Measurements from ENCODE around the gene FLRT2. TPM values are rescaled to one million over a fixed set of nuclear protein-coding genes. Genes with fewer than 3 reads are reported as not detected.

The FLRT2 gene
- total RNA-seq, 2 experiments from 2014 or later: not detected

GRCh38 chr14:85535991-85536832 is 6.3 kb downstream of the FLRT2 start:
- Mint-ChIP-seq H3K4me3 (no peak overlapping the region), H3K27ac (no peak overlapping the region), H3K27me3 (peaks cover 57% of the 10 kb centered on the region), H3K4me1 (peaks cover 9% of the 10 kb centered on the region), H3K36me3 (no peaks in the 10 kb centered on the region), H3K9me3 (peaks cover 1% of the 10 kb centered on the region)
- no peak for DNase-seq

GRCh38 chr14:85536833-85537190 is 6.9 kb downstream of the FLRT2 start:
- no peak overlapping the region for H3K27ac Mint-ChIP-seq
- peaks cover 51% of the 10 kb centered on the region for H3K27me3 Mint-ChIP-seq
- no peak overlapping the region for H3K4me3 Mint-ChIP-seq
- DNase-seq: no peak
- peaks cover 9% of the 10 kb centered on the region for H3K4me1 Mint-ChIP-seq
- H3K9me3 Mint-ChIP-seq: peaks cover 1% of the 10 kb centered on the region
- no peaks in the 10 kb centered on the region for H3K36me3 Mint-ChIP-seq

GRCh38 chr14:85537526-85537925 is 7.6 kb downstream of the FLRT2 start:
- peaks cover 4% of the 10 kb centered on the region for H3K4me1 Mint-ChIP-seq
- H3K27me3 Mint-ChIP-seq: peaks cover 44% of the 10 kb centered on the region
- no peak overlapping the region for H3K27ac Mint-ChIP-seq
- peaks cover 1% of the 10 kb centered on the region for H3K9me3 Mint-ChIP-seq
- H3K4me3 Mint-ChIP-seq: no peak overlapping the region
- no peaks in the 10 kb centered on the region for H3K36me3 Mint-ChIP-seq
- DNase-seq: no peak

GRCh38 chr14:85538636-85539035 is 8.7 kb downstream of the FLRT2 start:
- Mint-ChIP-seq H3K9me3 (peaks cover 1% of the 10 kb centered on the region), H3K27ac (no peak overlapping the region), H3K4me3 (no peak overlapping the region), H3K36me3 (no peaks in the 10 kb centered on the region), H3K4me1 (no peaks in the 10 kb centered on the region), H3K27me3 (peaks cover 36% of the 10 kb centered on the region)
- no peak for DNase-seq

GRCh38 chr14:85539510-85539909 is 9.6 kb downstream of the FLRT2 start:
- Mint-ChIP-seq H3K27me3 (peaks cover 28% of the 10 kb centered on the region), H3K9me3 (peaks cover 1% of the 10 kb centered on the region), H3K36me3 (no peaks in the 10 kb centered on the region), H3K27ac (no peak overlapping the region), H3K4me3 (no peak overlapping the region), H3K4me1 (no peaks in the 10 kb centered on the region)
- DNase-seq: no peak

GRCh38 chr14:85542623-85543022 is 12.7 kb downstream of the FLRT2 start:
- H3K27me3 Mint-ChIP-seq: peaks cover 7% of the 10 kb centered on the region
- no peak for DNase-seq
- no peak overlapping the region for H3K4me3 Mint-ChIP-seq
- H3K9me3 Mint-ChIP-seq: no peaks in the 10 kb centered on the region
- H3K27ac Mint-ChIP-seq: no peak overlapping the region
- no peaks in the 10 kb centered on the region for H3K4me1 Mint-ChIP-seq
- no peaks in the 10 kb centered on the region for H3K36me3 Mint-ChIP-seq

GRCh38 chr14:85545738-85546137 is 15.8 kb downstream of the FLRT2 start:
- Mint-ChIP-seq H3K36me3 (no peaks in the 10 kb centered on the region), H3K27me3 (no peaks in the 10 kb centered on the region), H3K27ac (no peak overlapping the region), H3K9me3 (no peaks in the 10 kb centered on the region), H3K4me3 (no peak overlapping the region), H3K4me1 (no peaks in the 10 kb centered on the region)
- DNase-seq: no peak

- no peak for DNase-seq
- Mint-ChIP-seq H3K4me1 (no peaks in the 10 kb centered on the region), H3K9me3 (no peaks in the 10 kb centered on the region), H3K36me3 (no peaks in the 10 kb centered on the region), H3K27me3 (no peaks in the 10 kb centered on the region), H3K27ac (no peak overlapping the region), H3K4me3 (no peak overlapping the region)
Observed at GRCh38 chr14:85546390-85546789, 16.4 kb downstream of the FLRT2 start.

GRCh38 chr14:85549697-85550096 is 19.8 kb downstream of the FLRT2 start:
- Mint-ChIP-seq H3K4me1 (no peaks in the 10 kb centered on the region), H3K27me3 (no peaks in the 10 kb centered on the region), H3K4me3 (no peak overlapping the region), H3K9me3 (no peaks in the 10 kb centered on the region), H3K27ac (no peak overlapping the region), H3K36me3 (no peaks in the 10 kb centered on the region)
- DNase-seq: no peak

- H3K9me3 Mint-ChIP-seq: no peaks in the 10 kb centered on the region
- H3K27ac Mint-ChIP-seq: no peak overlapping the region
- no peaks in the 10 kb centered on the region for H3K36me3 Mint-ChIP-seq
- H3K27me3 Mint-ChIP-seq: no peaks in the 10 kb centered on the region
- DNase-seq: no peak
- no peaks in the 10 kb centered on the region for H3K4me1 Mint-ChIP-seq
- no peak overlapping the region for H3K4me3 Mint-ChIP-seq
Observed at GRCh38 chr14:85554106-85554505, 24.2 kb downstream of the FLRT2 start.

- H3K27me3 Mint-ChIP-seq: peaks cover 4% of the 10 kb centered on the region
- no peaks in the 10 kb centered on the region for H3K9me3 Mint-ChIP-seq
- DNase-seq: no peak
- H3K4me1 Mint-ChIP-seq: no peaks in the 10 kb centered on the region
- H3K4me3 Mint-ChIP-seq: no peak overlapping the region
- H3K27ac Mint-ChIP-seq: no peak overlapping the region
- H3K36me3 Mint-ChIP-seq: no peaks in the 10 kb centered on the region
Observed at GRCh38 chr14:85556267-85556666, 26.3 kb downstream of the FLRT2 start.

GRCh38 chr14:85558505-85558904 is 28.6 kb downstream of the FLRT2 start:
- H3K4me1 Mint-ChIP-seq: no peaks in the 10 kb centered on the region
- no peaks in the 10 kb centered on the region for H3K9me3 Mint-ChIP-seq
- H3K4me3 Mint-ChIP-seq: no peak overlapping the region

GRCh38 chr14:85562630-85563029 is 32.7 kb downstream of the FLRT2 start:
- no peaks in the 10 kb centered on the region for H3K9me3 Mint-ChIP-seq
- H3K4me1 Mint-ChIP-seq: no peaks in the 10 kb centered on the region

More at GRCh38 chr14:85558505-85558904, 28.6 kb downstream of the FLRT2 start:
- Mint-ChIP-seq H3K36me3 (no peaks in the 10 kb centered on the region), H3K27me3 (peaks cover 7% of the 10 kb centered on the region), H3K27ac (no peak overlapping the region)
- no peak for DNase-seq

GRCh38 chr14:85564841-85565527 is 35.0 kb downstream of the FLRT2 start:
- Mint-ChIP-seq H3K4me3 (no peak overlapping the region), H3K36me3 (no peaks in the 10 kb centered on the region), H3K4me1 (no peaks in the 10 kb centered on the region), H3K27me3 (peaks cover 8% of the 10 kb centered on the region), H3K27ac (no peak overlapping the region), H3K9me3 (no peaks in the 10 kb centered on the region)
- DNase-seq: no peak

More at GRCh38 chr14:85562630-85563029, 32.7 kb downstream of the FLRT2 start:
- H3K36me3 Mint-ChIP-seq: no peaks in the 10 kb centered on the region
- DNase-seq: no peak
- peaks cover 9% of the 10 kb centered on the region for H3K27me3 Mint-ChIP-seq
- H3K27ac Mint-ChIP-seq: no peak overlapping the region
- no peak overlapping the region for H3K4me3 Mint-ChIP-seq

GRCh38 chr14:85565862-85566296 is 35.9 kb downstream of the FLRT2 start:
- no peaks in the 10 kb centered on the region for H3K36me3 Mint-ChIP-seq
- H3K27ac Mint-ChIP-seq: no peak overlapping the region
- H3K4me1 Mint-ChIP-seq: no peaks in the 10 kb centered on the region
- H3K9me3 Mint-ChIP-seq: no peaks in the 10 kb centered on the region
- no peak for DNase-seq
- peaks cover 6% of the 10 kb centered on the region for H3K27me3 Mint-ChIP-seq
- no peak overlapping the region for H3K4me3 Mint-ChIP-seq

GRCh38 chr14:85566603-85567002 is 36.7 kb downstream of the FLRT2 start:
- no peak for DNase-seq
- no peaks in the 10 kb centered on the region for H3K4me1 Mint-ChIP-seq
- H3K27me3 Mint-ChIP-seq: peaks cover 6% of the 10 kb centered on the region
- no peaks in the 10 kb centered on the region for H3K9me3 Mint-ChIP-seq
- no peaks in the 10 kb centered on the region for H3K36me3 Mint-ChIP-seq
- H3K4me3 Mint-ChIP-seq: no peak overlapping the region
- H3K27ac Mint-ChIP-seq: no peak overlapping the region
